Limb (tissue), 2 donors: Measurements from ENCODE around the gene SNRNP200.

Source experiments
- DNase-seq, 2 donors: peaks; one replicate each; pipeline ENCODE4 v3.0.0-alpha.2; 2016; ENCODE audit errors: extremely low spot score in 2 of 2

SNRNP200 gene

DNA sequence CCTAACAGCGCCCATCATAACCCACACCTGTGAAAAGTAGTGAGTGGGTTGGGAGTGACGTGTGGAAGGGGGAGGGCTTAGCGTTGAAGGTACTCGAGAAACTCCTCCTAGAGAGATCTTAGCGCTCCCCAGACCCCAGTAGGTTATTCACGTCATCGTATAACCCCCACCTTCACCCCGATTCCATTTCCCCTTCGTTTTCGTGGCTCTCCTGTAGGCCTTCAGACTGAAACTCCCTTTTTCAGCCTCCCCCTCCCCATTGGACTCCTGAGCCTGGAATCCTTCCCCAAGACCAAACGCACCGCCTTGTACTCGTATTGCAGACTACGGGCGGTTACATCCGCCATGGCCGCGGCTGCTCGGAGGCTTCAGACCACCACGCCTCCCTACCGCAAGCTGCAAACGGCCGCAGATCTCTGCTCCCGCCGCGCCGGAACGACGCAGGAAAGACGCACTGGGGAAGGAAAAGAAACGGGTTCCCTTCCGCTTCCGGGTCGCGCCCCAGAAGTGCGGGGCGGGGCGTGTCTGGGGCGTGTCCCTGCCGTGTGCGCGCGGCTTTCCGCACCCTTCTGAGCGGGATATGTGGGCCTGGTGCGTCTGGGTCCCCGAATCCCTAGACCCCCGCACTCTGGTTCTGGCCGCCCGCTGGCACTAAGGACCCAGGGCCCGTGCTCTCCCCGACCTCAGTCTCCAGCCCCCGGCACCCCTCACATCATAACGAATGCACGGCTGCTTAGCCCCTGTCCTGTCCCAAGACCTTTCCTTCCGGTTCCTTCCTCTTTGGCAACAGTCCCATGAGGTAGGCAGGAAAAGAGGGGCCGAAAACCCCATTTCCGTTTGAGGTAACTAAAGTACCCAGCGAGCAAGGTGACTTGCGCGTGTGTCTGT, at the start of gene SNRNP200:
Gene SNRNP200, minus strand, starts transcription at position 456 of the 888 bp plus-strand sequence. Its CDS starts 109 bp downstream, at position 347.
- peak; percentile 91 to 93 for DNase-seq

DNA sequence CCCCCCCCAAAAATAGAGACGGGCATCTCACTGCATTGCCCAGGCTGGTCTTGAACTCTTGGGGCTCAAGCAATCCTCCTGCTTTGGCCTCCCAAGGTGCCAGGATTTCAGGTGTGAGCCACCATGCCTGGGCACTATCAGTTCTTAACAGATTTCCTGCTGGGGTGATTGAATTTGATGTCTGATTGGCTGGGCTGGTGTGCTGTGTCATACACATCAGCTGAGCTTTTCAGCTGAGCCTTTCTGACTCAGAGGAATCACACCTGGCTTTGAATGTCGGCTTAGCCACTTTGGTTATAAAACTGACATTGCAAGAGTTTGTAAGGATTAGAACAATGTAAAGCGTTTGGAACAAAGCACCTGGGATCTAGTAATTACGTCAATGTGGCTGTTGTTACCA, 49.1 kb upstream of the SNRNP200 start:
- DNase-seq = no peak

DNA sequence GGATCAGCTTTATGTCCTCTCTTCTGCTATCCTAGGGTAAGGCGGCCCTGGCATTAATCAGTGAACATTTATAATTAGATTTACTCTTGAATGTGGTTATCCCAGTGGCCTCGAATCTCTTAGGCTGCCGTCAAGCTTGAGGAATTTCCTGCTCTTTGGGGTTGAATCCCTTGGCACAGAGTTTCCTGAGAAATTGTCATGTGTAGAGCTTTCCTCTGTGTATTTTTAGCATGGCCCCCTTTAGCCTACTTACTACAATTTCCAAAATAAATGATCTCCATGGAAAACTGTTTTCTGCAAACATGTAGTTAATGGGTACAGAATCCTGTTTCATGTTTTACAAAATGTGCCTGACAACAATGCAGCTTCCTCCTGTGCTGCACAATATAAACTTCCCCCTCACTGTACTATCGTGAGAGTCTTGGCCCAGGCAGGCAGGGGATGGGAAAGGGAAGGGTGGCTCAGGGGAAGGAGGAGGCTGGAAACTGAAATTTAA, 48.3 kb upstream of the SNRNP200 start:
- DNase-seq = peak in 1 of 2 donors; percentile 29

DNA sequence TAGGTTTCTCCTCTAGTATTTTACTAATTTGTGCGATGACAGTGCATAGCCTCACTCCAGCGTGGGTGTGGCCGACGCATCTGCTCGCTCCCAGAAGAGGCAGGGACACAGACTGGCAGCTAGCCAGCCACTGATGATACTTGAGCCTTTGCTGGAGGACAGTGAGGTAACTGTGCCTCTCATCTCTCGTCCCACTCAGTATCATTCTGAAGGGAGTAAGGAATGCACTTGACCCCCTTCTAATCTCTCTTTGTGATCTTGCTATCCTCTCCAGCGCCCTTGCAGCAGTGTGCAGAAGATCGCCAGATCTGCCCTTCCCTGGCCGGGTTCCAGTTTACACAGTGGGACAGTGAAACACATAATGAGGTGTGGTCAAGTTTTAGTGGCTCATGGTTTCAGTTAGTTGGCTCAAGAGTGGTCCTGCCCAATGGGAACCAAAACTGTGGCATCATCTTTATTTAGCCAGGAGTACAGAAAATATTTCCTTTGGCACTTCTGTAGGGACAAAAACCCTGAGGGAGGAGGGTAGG, 47.8 kb upstream of the SNRNP200 start:
- peak in 1 of 2 donors; percentile 44 for DNase-seq

DNA sequence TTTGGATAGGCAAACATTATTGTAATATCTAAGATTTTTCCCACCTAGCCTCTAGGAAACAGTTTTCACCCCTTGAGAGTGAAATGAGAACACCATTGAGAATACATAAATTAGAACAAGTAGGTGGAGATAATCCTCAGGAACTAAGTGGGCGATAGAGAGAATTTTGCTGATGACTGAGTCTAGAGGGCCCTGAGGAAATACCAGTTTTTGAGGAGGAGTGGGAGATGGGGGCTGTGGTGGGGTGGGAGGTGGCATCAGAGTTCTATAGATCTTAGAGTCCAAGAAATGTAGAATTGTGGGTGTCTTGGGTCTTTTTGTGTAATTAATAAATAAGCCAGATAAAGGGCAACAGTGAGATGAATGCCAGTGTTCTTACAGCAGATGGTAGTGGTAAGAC, 42.0 kb upstream of the SNRNP200 start:
- no peak for DNase-seq

DNA sequence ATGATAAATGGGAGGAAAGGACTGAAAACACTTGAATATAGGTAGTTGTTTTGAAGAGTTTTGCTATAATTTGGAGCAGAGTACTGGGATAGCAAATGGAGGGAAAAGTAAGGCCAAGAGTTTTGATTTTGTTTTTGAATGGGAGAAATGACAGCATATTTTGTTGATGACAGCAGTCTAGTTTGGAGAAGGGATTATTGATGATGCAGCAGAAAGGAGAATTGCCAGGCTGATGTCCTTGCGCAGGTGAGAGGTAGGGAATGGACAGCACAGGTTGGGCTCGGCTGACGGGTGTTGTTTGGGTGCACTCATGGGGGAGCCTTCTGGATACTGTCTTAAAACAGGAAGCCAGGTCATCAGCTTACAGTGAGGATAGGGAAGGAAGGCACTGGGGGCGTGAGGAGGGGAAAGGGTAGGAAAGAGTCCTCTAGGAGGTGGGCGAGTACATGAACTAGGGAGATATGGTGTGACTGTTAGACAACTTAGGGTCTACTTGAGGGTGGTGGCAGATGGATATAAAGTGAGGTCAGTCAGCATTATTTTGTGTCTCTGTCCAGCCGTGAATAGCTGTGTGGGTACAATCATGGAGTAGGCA, 40.6 kb upstream of the SNRNP200 start:
- no peak for DNase-seq

DNA sequence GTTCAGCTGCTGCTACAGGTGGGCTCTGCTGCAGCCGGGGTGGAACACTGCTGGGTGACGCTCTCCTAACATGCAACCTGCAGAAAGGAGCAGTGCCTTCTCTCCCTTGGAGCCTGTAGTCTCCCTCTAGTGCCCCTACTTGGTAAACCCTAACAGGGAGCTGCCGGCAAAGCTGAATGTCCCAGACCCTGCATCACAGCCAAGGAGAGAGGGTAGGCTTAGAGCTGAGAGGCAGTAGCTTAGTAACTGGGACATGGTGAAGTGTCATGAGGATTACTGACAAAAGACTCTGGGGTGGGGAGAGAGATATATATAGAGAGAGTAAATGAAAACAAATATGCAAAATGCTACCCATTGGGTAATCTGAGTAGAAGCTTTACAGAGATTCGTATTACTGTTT, 40.1 kb upstream of the SNRNP200 start:
- DNase-seq = no peak

DNA sequence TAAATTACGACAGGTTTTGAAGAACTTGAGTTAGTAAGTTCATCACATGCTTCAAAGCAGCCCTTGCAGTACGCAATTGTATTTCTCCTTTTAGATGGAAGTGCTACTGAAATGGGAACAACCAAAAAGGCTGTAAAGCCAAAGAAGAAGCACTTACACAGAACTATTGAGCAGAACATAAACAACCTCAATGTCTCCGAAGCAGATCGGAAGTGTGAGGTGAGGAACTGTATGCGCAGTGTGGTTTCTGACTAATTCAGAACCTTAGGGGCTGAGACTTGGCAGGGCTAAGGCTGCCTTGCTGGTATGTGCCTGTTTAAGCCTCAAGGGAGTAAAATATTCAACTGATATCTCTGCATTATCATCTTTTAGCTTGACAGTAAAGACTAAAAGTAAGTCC, 38.7 kb upstream of the SNRNP200 start:
- no peak for DNase-seq

DNA sequence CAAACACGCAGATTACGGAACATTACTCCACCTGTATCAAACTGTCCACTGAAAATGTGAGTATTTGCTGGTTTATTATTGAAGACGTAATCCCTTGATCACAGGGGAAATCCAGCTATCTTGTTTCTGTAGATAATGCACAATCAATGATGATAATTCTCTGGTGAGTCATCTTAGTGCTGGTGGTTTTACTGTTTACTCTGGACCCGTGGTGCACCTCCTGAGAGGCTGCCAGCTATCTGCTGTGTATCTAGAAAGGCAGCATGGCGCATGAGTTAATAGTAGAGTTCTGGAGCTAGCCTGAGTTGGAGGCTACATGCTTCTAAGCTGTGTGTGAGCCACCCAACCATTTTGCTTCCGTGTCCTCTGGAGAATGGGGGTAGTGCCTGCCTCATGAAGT, 36.7 kb upstream of the SNRNP200 start:
- no peak for DNase-seq

DNA sequence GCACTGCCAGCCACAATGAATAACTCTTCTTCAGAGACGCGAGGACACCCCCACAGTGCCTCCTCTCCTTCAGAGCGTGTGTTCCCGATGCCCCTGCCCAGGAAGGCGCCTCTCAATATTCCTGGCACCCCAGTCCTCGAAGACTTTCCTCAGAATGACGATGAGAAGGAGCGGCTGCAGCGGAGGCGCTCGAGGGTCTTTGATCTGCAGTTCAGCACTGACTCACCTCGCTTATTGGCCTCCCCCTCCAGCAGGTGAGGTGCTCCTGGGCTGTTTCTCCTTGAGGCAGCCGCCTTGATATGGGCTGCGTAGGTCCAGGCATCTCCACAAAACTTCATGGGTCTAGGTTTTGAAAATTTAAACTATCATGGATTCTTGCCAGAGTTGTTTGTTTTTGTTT, 36.3 kb upstream of the SNRNP200 start:
- DNase-seq = no peak

DNA sequence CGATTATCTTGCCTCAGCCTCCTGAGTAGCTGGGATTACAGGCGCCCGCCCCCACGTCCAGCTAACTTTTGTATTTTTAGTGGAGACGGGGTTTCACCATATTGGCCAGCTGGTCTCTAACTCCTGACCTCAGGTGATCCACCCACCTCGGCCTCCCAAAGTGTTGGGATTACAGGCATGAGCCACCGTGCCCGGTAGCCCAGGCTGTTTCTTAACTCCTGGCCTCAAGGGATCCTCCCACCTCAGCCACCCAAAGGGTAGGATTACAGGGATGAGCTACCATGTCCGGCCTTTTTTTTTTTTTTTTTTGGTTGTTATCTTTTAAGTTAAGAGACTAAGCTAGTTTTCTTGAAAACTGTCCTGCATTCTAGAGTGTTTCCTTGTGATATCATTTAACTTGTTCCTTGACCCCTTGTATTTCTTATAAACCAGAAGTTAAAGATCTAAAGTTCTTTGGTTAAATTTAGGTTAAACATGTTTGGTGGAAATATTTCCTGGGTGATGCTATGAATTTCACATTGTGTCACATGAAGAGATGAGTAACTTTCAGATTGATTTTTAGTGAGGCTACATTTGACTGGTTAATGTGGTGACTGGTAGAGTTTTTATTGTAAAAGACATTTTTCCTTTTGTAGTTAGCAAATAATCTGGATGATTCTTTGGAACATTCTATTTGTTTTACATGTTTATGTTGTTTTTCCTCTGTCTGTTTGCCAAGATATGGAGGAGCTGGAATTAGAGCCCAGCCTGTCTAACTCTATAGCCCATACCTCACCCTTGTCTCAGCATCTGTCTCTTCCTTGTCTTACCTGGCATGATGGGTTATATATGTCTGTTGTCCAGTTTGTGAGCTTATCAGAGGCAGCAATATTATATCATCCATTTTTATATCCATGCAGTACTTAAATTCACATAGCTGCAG, 35.4 kb upstream of the SNRNP200 start:
- DNase-seq = no peak

DNA sequence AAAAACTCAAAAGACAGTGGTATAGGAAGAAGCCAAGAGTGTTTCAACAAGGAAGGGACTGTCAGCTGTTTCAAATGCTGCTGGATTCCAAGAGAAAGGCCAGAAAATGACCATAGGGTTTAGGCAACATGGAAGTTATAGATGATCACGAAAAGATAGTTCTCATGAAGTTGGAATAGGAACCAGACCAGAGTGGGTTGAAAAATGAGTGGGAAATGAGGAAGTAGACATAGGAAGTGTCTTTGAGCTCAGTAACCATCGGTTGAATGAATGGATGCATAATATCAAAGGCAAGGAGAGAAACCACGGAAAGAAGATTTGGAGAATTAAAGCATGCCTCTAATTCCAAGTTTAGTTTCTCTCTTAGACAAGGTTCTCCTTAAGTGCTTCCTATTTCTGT, 31.5 kb upstream of the SNRNP200 start:
- DNase-seq = no peak

DNA sequence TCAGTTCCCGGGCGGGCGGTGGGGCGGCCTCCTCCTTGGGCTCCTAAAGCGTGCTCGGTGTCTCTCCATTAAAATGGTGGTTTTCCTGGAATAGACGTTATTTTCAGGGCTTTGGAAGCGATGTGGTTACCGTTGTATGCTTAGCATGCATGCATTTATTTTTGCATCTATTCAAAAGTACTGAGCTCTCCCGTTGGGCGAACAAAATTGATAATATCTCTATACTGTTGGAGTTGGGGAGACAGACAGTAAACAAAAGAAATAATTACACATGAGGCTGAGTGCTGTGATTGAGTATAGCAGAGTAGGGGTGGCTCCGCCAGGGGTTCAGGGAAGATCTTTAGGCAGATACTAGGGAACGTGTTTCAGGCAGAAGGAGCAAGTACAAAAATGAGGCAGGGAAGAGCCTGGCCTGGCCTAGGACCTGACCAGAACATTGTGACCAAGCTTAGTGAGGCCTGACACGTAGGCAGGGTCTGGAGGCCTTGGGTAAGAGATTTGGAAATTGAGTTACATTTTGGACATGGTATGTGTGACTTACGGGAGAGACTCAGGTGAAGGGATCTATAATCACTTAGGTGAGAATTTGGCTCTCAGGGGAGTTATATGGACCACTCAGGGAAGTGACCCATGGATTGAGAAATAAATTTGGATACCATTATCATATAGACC, 30.9 kb upstream of the SNRNP200 start:
- no peak for DNase-seq

DNA sequence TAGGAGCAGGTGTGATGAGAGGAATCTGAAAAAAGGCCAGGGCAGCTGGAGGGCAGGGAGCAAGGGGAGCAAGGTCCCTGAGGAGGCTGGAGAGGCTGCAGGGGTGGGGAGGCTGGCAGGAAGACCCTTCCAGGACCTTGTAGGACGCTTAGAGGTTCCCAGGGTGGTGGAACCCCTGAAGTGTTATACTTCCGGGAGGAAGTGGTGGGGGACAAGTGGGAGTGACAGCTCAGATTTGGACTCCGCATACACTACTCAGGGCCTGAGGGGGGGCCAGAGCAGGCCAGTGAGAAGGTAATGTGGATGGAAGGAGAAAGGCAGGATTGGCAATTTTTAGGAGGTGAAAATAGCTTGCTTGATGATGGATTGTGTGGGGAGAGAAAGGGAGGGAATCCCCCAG, 28.4 kb upstream of the SNRNP200 start:
- no peak for DNase-seq

DNA sequence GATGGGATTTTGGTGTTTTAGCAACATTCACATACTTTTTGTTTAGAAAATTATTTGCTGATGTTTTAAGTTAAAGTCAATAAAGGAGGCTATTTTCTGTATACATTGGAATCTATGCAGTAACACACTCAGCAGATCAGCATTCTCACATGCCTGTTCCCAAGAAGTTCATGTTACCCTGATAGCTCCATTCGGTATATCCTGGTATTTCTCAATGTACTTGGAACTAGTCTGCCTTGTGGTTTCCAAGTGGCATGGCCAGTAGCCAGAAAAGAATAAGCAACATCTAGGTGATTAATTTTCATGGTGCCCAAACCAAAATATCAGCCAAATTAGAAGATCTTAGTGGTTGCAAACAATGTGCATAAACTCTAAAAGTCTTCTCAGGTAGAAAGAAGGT, 25.1 kb upstream of the SNRNP200 start:
- no peak for DNase-seq

DNA sequence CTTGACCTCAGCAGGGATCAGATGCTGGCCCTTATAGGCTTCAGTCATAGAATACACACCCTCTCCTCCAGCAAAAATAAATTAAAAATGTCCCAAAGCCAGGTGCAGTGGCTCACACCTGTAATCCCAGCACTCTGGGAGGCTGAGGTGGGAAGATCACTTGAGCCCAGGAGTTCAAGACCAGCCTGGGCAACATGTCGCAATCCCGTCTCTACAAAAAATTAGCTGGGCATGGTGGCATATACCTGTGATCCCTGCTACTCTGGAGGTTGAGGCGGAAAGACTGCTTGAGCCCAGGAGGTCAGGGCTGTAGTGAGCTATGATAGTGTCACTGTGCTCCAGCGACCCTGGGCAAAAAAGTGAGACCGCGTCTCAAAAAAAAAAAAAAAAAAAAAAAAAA, 24.5 kb upstream of the SNRNP200 start:
- DNase-seq = no peak

DNA sequence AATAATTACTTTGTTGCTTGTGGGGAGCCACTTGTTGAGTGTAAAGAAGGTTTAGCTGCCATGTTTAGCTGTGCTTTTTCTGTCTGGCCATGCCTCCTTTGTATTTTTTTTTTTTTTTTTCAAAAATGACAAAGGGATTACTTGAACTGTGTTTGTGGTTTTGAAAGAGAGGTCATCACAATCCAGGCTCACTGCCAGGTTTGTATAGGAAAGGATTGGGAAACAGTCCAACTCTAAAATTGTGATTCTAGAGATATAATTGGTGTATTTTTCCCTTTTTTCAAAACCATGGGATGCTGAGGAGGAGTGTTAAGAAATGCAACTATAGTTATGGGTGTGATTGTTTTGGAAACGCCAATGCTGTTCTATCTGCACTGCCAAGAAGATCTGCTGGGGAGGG, 24.1 kb upstream of the SNRNP200 start:
- no peak for DNase-seq

DNA sequence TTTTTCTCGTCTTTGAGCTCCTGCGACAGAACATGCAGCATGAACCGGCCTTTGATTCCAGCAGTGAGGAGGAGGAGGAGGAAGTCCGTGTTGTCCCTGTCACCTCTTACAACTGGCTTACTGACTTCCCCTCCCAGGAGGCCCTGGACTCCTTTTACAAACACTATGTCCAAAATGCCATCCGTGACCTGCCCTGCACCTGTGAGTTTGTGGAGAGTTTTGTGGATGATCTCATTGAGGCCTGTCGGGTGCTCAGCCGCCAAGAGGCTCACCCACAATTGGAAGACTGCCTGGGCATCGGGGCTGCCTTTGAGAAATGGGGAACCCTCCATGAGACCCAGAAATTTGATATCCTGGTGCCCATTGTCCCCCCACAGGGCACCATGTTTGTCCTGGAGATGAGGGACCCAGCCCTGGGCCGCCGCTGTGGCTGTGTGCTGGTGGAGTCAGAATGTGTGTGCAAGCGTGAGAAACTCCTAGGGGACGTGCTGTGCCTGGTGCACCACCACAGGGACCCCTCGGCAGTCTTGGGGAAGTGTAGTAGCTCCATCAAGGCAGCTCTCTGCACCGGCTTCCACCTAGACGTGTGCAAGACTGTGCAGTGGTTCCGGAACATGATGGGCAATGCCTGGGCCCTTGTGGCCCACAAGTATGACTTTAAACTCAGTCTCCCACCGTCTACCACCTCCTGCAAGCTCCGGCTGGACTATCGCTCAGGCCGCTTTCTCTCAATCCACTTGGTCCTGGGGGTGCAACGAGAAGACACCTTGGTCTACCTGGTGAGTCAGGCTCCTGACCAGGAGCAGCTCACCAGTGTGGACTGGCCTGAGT, 21.9 kb upstream of the SNRNP200 start:
- no peak for DNase-seq

DNA sequence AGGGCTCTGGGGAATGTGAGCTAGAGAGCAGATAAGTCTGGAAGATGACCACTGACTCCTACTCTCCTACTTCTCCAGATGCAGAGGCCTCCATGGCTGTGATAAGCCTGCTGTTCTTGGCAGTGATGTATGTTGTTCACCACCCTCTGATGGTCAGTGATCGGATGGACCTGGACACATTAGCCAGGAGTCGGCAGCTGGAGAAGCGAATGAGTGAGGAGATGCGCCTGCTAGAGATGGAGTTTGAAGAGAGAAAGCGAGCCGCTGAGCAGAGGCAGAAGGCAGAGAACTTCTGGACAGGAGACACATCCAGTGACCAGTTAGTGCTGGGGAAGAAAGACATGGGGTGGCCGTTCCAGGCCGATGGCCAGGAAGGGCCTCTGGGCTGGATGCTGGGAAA, 21.2 kb upstream of the SNRNP200 start:
- no peak for DNase-seq

DNA sequence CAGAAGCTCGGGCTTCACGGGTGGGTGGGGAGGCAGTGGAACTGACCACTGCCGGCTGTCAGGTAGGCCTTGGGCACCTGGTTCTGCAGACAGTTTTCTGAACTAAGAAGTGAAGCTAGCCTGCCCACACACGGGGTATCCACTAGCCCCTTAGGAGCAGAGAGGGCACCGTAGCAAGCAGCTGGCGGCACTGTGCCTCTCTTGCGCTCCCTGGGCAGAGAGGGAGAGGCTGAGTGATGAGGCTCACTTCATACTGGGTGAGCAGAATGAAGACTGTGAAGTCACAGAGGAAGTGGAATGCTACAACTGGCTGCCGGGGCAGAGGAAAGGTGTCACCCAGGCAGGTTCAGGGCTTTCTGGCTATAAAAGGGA, 20.5 kb upstream of the SNRNP200 start:
- DNase-seq = no peak
